NCI-H2227 treated with DMSO at 0.1 percent for 48 hours (cell line): ENCODE measurements around the gene KIFC1.

ENCODE experiments used
- DNase-seq: peaks from one replicate; lab custom pipeline; 2025; lab: John Stamatoyannopoulos, UW

Gene KIFC1

DNA sequence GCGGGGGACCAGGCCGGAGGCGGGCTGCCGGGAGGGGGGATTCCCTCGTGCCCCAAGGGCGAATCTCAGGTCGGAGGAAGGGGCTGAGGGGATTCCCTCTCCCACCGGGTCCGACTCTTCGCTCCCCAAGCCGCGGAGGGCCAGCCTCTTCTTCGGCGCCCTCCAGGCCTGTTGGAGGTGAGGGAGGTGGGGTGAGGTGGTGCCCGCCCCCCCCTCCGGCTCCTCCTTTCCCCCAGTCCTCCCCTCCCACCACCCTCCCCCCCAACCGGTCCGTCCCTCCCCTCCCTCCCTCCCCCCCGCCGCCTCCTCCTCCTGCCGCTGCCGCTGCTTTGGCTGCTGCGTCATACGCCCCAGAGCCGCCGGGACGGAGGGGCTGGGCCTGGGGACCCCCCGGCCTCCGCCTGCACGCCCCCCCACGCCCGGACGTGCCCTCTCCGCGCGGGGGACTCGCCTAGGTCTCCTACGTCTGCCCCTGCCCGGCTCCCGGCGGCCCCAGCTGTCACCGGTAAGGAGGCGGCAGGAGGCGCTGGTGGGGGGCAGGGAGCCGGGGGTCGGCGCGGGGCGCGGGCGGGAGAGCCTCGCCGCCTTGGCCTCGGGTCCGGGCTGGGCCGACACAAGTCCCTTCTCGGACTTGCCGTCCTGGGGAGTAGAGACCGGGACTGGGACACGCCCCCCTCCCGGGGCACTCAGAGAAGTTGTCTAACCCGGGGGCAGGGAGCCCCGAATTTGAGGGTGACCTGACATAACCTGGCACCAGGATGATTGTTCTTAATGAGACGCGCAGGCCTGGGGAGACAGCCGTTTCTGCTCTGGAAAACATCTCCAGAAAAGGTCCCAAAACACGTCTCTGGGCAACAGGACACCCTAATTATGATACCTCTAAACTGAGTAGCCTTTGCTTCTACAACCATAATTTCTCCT lies 19.3 kb downstream of the KIFC1 start, which contains the start of gene PHF1:
PHF1 (plus strand) TSS at position 304 of the 921 bp plus-strand sequence. CDS start 1,250 bp downstream, outside the sequence.
- DNase-seq = peak; percentile 72

DNA sequence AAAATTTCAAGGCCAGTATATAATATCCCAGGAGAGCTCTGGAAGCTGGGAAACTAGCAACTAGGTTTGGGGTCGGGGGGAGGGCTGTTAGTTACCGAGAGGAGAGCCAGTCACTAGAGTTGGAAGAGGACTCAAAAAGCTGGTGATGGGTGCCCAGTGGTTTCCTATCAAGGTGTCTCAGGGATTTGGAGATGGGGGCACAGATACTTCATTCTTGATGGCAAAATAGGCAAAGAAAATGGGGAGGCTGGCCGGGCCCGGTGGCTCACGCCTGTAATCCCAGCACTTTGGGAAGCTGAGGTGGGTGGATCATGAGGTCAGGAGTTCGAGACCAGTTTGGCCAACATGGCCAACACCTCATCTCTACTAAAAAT lies 20.0 kb downstream of the KIFC1 start:
- DNase-seq = no peak

DNA sequence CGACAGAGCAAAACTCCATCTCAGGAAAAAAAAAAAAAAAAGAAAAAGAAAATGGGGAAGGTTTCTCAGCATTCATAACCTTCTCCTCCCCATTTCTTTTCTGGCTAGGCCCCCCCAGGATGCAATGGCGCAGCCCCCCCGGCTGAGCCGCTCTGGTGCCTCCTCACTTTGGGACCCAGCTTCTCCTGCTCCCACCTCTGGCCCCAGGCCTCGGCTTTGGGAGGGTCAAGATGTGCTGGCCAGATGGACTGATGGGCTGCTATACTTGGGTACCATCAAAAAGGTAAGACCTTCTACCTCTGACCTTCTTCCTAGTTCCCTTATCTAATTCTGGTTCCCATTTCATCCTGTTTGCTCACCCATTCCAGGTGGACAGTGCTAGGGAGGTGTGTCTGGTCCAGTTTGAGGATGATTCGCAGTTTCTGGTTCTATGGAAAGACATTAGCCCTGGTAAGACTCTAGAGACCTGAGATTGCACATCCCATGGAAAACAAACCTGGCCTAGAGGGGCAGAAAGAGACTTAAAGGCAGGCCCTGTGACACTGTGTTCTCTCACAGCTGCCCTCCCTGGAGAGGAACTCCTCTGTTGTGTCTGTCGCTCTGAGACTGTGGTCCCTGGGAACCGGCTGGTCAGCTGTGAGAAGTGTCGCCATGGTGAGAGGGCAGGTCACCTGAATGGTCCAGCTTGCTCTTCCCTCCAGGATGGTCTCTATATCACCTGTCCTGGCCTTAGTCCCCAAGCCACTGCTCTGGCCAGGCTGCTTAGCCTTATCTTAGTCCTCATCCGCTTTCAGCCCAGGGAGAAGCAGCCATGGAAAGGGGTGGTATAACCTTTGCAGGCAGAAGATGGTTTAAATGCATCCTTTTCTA lies 20.8 kb downstream of the KIFC1 start:
- DNase-seq = no peak

DNA sequence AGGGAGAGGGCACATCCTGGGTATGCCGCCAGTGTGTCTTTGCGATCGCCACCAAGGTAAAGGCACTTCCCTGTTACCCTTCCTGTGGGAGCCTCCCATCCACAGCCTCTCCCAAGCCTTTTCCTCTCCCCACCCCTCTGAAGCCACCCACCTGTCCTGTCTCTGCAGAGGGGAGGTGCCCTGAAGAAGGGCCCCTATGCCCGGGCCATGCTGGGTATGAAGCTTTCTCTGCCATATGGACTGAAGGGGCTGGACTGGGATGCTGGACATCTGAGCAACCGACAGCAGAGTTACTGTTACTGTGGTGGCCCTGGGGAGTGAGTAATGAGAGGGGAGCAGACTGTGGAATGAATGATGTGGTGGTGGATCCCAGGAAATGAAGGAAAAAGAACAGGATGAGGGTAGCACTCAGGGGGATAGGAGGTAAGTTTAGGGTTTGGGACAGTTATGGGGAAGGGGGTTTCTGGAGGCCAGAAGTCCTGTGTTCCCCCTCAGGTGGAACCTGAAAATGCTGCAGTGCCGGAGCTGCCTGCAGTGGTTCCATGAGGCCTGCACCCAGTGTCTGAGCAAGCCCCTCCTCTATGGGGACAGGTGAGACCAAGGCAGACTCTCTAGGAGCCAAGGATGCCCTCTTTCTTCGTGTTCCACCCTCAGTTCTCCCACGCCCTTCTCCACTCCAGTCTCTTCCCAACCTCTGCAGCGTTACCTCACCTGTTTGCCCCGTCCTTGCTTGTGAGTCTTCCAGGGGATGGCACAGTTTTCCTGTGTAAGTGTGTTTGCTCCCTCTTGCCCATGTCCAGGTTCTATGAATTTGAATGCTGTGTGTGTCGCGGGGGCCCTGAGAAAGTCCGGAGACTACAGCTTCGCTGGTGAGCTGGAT lies 21.9 kb downstream of the KIFC1 start:
- DNase-seq = no peak

DNA sequence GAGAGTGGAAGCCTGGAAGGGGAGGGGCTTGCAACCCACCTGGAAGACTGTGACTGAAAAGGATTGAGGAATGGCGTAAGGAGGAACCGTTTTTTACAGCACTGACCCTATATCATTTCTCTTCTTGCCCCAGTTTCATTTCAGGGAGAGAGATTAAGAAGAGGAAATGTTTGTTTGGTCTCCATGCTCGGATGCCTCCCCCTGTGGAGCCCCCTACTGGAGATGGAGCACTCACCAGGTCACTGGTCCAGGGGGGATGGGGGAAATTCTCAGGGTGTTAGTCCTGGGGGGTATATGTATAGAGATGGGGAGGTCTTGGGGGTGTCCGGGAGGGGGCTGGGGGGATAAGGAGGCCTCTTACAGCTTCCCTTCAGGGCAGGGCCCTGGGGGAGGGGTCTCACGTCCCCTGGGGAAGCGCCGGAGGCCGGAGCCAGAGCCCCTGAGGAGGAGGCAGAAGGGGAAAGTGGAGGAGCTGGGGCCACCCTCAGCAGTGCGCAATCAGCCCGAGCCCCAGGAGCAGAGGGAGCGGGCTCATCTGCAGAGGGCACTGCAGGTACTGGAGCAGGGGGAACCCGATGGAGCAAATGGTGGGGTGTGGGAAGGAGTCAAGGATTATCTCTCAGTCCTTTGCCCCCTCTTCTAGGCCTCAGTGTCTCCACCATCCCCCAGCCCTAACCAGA lies 23.1 kb downstream of the KIFC1 start:
- DNase-seq = no peak

DNA sequence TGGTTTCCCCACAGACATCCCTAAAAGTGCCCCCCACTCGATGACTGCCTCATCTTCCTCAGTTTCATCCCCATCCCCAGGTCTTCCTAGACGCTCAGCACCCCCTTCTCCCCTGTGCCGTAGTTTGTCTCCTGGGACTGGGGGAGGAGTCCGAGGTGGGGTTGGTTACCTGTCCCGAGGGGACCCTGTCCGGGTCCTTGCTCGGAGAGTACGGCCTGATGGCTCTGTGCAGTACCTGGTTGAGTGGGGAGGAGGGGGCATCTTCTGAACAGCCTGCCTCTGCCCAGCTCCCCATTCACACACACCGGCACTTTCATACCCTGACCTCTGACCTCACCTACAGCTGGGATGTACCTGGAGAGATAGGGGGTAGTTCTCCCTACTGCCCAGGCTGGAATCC lies 24.2 kb downstream of the KIFC1 start:
- DNase-seq = no peak

DNA sequence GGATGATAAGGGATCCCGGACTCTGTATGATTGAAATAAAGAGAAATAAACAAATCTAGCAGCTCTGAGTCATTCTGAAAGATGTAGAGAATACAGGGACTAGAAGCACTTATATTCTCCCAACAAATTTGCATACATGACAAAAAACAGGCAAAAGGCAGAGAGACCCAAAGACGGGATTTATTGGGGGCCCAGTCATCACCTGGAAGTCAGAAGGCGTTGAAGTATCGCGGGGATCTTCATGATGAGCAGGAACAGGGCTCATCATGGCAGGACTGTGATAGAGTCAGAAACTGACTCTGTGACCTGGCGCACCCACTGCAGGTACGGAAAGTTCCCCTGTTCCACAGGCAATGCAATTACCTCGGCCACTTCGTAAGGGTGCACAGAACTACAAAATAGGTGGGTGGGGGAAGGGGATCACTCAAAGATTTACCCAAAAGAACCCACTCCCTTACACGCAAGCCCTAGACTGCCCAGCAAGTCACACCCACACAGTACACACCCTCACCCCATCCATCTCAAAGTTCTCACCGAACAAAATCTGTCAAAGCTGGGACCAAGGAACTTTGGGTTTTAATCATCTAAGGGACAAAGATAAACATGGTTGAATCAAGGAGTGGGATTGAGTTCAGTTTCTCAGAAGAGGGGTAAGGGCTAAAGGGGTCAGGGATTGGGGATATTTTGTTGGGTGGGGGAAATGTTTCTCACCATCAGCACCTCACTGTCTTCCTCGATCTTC lies 24.9 kb downstream of the KIFC1 start:
- no peak for DNase-seq

DNA sequence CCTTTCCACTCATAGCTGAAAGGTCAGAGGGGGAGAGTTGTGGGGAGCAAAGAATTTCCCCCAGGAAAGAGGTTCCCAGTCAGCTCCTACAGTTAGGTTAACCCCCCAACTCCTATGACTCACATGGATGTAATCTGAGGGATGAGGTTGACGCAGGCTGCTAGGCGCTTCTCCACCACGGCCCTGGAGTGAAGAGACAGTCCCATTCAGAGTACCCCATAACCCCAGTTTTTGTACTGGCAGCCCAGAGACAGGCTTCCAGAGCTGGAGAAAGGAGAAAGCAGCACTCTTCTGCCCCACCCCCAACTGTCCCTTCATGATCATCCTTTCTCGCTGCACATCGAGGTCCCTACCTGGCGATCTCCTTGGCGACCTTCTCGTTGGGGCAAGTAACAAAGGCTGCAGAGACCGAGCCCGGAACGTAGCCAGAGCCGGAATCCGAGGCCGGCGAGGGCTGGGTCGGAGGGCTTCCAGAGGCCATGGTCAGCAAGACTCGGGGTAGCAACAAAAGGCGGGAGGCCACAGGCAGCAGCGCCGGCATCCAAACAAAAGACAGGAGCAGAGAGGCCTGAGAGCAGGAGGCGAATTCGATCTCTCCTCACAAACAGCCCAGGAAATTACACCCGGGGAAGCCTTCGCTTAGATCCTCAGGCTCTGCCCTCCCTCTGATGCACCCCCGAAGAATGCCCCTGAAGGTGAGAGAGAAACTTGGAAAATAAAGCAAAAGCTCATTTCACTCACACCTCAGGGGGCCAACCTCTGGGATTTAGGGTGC lies 25.7 kb downstream of the KIFC1 start:
- DNase-seq = no peak

DNA sequence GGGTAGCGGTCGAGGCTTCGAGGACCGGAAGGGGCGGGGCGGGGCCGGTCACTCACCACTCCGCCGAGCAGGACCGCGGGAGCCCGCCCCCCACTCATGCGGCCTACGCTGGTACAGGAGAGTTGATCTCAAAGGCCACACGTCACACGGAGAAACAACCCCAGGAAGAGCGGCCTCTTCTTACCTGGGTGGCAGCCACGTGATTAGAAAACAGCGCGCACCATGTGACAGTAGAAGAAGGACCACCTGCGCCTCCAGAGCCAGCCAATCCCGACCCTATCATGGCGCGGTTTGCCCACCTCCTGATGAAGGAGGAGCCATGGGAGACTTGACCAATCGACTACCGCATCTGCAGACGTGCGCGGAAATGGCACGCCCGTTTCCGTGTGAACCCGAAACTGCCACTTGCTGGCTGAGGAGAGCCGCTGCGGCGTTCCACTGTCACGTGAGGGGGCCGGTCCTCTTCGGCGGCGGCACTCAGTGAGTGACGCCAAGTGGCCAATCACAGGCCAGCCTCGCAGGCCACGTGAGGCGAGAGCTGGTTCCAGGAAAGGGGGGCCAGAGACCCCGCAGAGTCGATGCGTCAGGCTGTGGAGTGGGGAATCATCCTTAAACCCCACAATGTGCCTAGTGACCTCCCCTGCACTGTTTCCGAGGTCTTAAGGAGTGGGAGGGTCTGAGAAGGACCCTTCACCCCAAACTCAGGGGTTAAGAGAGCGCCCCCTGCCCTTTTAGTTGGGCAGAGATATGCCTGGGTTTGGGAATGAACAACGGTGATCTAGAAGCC lies 26.5 kb downstream of the KIFC1 start, which contains the start of gene CUTA:
CUTA (minus strand) TSS at position 205 of the 787 bp plus-strand sequence; CDS start at position 98, 107 bp downstream.
- DNase-seq = peak; percentile 98

DNA sequence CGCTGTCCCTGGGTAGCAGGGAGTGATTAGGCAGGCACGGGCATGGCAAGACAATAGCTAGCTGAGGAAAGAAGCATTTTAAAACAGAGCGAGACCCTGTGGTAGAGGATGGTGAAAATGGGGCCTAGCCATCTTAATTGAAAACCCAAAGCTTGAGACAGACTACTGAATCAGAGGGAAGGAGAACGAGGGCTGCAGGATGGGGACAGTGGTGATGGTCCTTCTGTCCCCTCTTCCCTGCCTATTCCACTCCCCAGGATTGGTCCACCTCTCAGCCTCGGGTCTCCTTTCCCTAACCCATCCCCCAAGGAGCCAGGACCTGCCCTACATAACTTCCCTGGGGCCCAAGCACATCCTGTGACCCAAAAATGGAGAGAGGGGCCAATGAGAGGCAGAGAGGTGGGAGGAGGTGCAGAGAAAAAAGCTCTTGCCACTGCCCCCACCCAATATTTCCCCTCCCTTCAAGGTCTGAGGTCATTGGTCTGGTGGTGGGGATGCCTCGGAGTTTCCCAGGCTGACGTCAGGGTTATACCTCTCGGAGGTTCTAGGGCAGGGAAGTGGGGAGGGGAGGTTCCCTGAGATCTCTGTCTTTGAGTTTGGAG lies 27.2 kb downstream of the KIFC1 start:
- DNase-seq = no peak

DNA sequence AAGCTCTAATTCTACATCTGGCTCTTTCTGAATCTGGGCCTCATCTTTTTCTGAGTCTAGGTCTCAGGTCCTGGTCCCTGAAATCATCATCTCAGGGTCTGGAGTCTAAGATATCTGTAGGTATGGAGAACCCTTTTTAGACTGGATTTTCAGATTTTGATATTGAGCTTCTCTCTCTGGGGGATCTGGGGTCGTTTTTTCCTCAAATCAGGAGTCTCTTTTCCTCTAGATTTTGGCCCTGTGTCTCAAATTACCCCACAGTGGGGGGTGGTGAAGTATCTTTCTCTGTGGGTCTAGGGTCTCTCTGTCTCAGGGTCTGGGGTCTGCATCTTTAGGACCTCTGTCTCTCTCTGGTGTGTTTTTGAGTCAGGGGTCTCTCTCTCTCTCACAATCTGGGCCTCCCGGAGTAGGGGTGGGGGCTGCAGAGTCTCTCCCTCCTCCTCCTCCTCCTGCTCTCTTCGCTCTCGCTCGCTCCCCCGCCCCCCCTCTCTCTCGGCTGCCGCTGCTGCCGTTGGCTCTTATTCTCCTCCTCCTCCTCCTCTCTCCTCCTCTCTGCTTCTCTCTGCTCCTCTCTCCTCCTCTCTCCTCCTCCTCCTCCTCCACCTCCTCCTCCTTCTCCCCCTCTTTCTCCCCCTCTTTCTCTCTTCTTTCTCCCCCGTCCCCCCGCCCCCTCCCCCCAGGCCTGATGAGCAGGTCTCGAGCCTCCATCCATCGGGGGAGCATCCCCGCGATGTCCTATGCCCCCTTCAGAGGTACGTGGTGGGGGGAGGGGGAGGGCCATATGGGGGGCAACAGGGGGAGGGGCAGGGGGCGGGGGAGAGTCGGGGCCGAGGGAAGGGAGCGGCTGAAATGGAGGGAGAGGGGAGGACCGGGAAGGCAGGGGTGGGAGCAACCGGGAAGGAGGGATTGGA lies 28.2 kb downstream of the KIFC1 start, which contains the start of gene SYNGAP1:
SYNGAP1 (plus strand) TSS at position 486 of the 911 bp plus-strand sequence; CDS start at position 686, 200 bp downstream.
- peak; percentile 53 for DNase-seq

DNA sequence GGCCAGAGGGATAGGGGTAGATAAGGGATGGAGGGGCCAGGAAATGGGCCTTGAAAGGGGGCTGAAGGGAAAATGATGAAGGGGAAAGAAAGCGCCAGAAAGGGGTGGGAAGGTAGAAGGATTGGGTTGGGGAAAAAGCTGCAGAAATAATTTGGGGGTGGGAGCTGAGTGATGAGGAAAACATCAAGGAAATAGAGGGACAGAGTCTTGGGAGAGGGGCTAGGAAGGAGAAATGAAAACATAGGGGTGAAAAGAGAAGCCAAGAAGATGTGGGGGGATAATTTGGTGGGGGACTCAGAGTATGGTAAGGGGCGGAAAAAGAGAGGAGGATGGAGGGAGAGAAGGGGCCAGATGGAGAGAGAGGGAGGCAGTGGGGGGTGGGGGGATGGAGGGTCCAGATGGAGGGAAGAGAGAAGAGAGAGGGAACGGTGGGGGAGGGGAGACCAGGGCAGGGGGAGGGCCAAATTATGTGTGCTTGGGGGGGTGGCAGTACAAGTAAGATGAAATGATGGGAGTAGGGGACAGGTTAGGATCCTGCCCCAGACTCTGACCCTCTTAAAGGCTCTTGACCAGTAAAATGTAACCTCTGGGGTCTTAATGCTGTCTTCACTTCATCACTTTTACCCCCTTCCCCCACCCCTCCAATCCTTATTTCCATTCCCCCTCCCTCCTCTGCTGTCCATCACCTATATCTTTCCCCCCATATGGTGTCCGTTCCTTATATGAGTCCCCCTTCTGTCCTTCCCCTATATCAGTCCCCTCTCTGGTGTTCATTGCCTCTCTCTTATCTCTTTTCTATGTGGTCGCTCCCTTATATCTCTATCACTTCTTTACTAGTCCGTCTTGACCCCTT lies 29.1 kb downstream of the KIFC1 start:
- peak; percentile 64 for DNase-seq

DNA sequence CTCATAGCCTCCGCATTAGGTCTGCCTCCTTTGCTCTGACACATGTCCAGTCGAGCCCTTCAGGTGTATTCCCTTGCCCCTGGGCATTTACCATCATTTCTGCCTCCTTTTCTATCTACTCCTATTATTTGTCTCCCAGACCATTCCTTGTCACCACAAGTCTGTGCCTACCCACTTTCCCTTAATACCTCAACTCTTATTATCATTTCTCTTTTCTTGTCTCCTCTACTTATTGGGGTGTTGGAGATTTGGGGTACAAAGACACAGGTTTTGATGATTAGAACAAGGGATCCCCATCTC lies 29.7 kb downstream of the KIFC1 start:
- no peak for DNase-seq

DNA sequence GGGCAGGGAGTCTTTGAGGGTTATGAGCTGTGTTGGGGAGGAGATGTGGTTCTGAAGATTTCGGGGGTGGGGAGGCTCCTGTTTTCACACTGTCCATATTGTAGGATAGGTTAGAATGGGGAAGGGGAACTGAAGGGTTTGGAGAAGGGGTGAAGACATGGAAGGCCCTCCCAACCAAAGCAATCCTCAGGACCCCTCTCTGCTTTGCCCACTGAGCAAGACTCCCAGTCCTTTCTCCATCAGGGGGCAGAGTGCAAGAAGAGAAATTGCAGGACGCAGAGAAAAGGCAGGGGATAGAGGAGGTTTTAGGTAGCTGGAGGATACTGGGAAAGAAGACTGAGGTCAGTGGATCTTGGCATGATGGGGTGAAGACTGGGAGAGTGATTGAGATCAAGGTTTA lies 32.2 kb downstream of the KIFC1 start:
- DNase-seq = no peak

DNA sequence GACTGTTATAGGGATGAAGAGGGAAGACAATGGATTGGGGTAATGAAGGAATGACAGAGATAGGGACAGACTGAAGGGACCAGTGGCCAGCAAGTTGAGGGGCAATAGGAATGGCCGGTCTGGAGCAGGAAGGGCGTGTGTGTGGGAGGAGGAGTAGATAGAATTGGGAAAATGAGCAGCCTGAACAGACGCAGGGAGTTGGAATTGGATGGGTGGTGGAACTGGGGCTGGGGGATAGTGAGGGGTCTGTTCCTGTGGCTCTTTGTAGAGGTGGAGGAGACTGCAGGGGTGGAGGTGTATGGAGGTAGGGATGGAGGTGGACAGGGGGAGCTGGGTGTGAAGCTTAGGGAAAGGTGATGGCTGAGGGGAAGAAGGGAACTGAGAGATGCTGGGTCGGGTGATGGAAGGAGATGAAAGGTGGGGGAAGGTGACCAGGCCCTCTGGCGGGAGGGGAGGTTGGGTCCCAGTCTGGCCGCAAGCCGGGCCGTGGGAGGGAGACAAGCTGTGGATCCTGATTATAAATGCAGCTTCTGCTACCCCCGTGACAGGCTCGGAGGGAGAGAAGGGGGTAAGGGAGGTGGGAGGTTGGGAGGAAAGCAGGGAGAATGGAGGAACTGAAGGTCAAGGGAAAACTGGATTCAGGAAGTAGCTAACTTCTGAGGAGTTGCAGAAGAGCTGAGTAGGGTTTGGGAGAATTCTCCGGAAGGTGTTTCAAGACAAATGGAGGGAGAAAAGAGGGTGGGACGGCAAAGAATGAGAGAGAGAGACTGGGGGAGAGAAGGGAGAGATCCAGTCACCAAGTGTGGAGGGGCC lies 33.4 kb downstream of the KIFC1 start:
- no peak for DNase-seq
